Superior temporal gyrus (tissue), 1 donor: ENCODE data around the gene KCNB1.
A peak's percentile ranks its signal among the peaks of the same experiment; 100 is the strongest.

ENCODE experiments used
- DNase-seq: peaks from one replicate; pipeline ENCODE4 v3.0.0-alpha.2; 2016; ENCODE audit errors: extremely low spot score

The KCNB1 gene

GRCh38 chr20:49469060-49469459, 13.4 kb downstream of the KCNB1 start:
- DNase-seq = no peak

- no peak for DNase-seq
Measured at GRCh38 chr20:49468412-49468811, 14.1 kb downstream of the KCNB1 start.

DNA sequence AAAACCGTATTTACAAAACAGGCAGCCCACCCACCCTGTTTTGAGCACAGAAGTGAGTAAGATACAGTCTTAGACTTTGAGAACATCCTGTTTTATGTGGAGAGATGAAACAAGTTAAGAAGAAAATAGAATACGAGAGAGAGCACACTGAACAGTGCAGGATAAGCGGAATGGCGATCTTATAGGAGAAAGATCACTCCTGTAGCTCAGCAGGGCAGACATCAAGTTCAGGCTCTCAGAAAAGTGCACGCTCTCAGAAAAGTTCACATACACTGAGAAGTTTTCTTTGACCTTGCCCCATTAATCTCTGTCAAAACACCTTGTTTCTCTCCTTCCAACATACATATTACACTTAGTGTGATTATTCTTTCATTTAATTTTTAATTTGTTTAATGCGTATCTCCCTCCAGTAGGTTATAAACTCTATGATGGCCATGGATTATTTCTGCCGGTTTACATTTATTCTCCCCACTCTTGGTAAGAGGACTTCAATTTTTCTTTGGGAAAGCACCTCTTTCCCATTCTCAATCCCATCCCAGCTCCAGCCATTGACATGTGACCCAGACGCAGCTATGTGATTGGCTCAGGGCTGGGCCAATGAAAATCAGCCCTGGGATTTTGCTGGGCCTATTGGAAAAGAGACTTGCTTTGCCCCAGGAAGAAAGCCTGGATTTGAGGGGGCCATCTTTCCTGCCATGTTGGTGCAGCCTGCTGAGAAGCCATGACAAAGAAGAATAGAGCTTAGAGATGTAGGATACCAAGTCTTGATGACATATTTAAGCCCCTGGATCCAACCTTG, 16.2 kb downstream of the KCNB1 start:
- no peak for DNase-seq

- DNase-seq = no peak
Measured at GRCh38 chr20:49464556-49464955, 17.9 kb downstream of the KCNB1 start.

- DNase-seq = no peak
Measured at GRCh38 chr20:49462626-49463025, 19.8 kb downstream of the KCNB1 start.

DNA sequence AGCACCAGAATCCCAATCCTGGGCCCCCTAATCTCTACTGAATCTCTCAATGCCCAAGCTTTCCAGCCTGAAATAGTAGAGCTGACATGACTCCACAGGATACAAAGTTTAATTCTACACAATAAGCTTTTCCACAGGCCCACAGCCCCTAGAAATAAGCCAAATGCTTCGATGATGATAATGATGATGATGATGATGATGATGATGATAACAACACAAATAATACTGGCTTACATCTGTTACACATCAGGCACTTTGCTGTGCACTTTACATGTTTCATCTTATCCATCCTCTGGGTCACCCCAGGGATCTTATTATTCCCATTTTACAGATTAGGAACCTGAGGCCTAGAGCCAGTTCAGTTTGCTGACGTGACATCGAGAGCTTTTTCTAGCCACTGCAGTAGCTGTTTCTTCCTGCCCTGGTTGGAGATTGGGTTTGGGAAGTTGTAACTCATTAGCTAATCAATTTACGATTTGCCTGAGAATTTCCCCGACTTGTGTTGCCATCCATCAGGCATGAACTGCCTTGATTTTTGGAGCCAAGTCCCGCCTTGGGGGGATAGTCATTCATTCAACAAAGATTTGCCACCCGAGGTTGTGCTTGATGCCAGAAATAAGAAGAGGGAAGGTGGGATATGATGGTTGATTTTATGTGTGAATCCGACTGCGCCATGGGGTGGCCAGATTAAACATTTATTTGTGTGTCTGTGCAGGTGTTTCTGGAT, 20.4 kb downstream of the KCNB1 start:
- DNase-seq = no peak

- no peak for DNase-seq
Measured at GRCh38 chr20:49460916-49461315, 21.6 kb downstream of the KCNB1 start.

DNA sequence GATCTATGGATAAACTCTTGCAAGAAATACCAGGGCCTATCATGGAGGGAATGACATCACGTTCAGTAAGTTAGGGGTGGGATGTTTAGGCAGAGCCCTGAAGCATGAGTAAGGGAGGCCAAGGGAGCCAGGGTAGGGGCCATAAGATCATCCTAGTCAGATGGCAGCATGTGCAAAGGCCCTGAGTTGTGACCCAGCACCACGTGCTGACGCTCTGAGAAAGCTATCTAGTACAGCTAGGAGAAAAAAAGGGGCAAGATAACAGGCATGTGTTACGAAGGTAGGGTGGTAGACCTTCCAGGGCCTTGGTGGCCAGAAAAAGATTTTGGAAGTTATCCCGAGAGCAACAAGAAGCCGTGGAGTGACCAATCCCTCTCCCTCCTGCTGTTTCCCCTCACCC, 22.3 kb downstream of the KCNB1 start:
- no peak for DNase-seq

DNA sequence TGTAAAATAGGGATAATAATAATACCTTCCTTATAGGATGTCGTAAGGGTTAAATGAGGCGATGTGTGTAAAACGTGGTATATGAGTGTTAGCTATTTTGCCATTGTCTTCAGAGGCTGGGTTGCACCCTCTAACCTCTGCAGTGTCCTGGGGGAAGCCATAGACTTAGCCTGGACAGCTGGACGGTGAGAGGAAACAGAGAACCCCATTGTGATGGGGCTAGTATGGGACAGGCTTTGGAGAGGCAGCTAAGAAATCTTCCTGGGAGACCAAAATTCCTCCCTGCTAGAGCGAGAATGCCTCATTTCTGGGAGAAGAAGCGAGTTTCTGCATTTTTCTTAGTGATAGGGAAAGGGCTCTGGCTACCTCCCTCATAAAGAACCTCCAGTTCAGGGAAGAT, 22.8 kb downstream of the KCNB1 start:
- DNase-seq = no peak

GRCh38 chr20:49457444-49457843, 25.0 kb downstream of the KCNB1 start:
- no peak for DNase-seq

DNA sequence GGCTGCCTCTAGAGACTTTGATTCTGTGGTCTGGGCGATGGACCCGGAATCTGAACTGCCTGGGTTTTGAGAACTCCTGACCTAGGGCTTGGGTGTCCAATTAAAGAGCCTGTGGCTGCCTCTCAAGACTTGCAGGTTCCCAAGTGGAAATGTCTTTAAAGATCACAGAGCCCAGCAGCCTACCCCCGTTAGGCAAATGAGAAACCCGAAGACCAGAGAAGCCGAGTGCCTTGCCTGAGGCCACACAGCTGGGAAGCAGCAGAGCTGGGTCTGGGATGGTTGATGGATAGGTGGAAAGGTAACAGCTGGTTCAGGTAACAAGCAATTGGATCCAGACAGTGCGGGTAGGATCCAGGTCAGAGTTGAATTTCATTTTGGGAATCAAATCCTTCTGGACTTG, 25.8 kb downstream of the KCNB1 start:
- no peak for DNase-seq

DNA sequence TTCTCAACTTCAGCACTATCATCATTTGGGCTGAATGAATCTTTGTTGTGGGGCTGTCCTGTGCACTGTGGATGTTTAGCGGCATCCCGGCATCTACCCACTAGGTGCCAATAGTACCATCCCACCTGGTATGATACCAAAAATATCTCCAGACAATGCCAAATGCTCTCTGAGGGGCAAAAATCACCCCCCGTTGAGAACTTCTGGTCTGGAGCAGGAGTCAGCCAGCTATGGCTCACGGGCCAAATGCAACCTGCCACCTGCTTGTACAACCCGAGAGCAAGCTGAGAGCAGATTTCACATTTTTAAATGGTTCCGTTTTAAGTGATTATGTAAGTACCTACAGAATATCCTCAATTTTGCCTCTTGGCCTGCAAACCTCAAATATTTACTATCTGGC, 26.8 kb downstream of the KCNB1 start:
- DNase-seq = no peak

GRCh38 chr20:49452011-49452482, 30.4 kb downstream of the KCNB1 start:
- DNase-seq = no peak

DNA sequence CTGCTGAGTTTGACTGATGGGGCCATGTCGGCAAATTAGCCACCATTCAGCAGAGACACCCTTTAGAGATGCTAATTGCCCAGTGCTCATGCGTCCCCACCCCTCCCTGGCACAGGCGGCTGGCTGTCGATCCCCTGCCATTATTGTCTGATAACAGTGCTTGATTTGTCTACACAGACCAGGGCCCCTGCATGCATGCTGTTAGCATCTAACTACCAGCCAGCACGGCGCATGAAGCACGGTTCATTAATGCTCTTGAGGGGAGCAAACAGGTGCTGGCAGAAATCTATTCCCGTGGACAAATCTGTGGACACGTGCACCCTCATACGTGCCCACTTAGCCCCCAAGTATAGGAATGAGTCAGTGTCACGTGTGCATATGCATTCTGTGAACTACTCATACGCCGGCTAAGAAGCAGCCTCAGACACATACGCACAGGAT, 32.2 kb downstream of the KCNB1 start:
- peak; percentile 54 for DNase-seq

DNA sequence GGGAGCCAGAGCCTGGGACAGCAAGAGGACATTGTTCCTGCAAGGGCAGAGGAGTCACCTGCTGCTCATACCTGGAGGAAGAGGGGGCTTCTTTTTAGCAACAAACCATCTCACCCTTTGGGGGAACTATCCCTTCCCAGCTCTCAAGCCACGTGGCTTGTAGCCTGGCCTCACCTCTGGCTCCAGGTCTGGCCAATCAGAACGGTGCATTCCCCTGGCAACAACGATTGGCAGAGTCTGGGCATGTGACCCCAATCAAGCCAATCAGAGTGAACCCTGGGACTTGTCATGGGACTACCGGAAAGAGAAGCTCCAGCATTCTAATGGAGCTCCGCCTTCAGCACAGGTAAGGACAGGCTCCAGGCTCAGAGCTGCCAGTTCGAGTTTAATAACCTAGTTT, 33.6 kb downstream of the KCNB1 start:
- no peak for DNase-seq

DNA sequence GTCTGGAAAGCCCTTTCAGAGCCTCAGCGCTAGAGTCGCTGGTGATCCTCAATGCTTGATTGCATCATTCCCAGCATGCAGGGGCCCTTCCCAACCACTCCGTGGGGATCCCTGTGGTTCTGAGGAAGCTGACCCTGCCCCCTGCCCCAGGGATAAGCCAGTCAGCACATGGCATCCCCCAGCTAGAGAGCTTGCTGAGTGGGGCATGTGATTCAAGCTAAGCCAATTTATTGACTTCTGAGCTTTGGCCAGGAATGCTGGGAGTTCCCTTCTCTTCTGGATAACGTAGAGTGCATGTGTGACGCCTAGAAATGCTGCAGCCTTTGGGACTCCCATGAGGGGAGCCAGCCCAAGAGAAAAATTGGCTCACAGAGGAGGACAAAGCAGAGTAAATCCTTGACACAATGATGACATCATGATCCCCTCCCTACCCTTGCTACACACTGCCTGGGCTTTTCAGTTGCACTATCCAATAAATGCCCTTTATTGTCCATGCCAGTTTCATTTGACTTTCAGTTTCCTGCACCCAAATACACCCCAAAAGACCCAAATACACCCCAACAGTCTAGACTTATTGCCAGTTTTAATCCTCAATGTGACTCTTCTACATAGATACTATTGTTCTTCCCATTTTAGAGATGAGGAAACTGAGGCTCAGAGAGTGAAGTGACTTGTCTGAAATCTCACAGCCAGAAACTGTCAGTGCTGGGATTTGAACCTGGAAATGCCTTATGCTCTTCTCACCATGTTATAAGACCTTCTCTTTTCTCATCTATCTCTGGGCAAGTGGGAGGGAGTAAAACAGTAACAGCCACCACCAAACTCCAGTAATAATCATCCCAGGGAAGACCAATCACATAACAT, 34.3 kb downstream of the KCNB1 start:
- DNase-seq = no peak

DNA sequence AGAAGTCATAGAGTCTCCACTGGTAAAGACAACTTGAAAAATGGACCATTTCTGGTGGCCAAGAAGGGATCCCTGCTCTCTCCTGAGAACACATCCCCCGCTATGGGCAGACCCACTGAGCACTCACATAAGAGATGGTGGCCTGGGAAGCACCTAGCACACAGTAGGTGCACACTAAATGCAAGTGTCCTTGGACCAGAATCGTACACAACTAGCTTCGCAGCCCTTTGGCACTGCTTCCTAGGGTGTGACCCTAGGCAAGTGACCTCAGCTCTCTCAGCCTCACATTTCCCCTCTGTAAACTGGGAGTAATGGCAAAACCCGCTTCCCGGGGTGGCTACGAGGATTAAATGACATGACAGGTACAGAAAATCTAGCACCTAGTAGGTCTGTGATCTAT, 35.1 kb downstream of the KCNB1 start:
- DNase-seq = no peak

DNA sequence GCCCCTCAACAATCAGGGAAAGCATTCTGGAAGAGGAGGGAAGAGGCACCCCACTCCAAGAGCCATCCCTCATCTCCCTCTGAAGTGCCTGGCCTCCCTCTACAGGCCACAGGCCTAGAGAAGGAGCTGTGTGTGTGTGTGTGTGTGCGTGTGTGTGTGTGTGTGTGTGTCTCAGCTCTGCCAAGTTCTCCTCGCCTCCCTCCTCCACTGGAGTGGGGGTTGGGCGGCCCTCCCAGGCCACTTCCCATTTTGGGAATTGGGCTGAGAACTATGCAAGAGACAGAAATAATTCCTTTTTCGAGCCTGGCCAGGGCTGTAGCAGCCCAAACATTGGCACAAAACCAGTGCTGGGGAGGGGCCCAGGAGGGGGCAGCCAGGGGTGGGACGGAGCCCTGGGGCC, 35.7 kb downstream of the KCNB1 start:
- no peak for DNase-seq

- DNase-seq = no peak
Measured at GRCh38 chr20:49446080-49446479, 36.4 kb downstream of the KCNB1 start.

DNA sequence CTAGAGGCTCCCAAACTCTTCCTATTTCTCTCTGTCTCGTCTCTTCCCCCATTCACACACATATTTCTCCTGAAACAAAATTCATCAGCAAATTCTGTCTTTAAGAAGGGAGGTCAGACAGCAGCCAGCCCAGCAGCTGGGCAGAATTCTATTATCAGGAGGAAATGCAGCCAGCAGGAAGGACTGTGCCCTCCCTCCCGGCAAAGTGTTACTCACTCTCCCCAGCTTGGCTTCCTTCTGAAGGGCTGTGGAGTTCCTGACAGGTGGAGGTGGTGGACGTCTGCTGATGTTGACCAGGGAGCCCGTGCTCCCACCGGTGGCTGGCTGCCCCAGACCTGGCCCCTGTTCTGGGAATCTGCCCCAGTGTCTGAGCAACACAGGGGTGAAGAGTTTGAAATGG, 37.3 kb downstream of the KCNB1 start:
- no peak for DNase-seq

DNA sequence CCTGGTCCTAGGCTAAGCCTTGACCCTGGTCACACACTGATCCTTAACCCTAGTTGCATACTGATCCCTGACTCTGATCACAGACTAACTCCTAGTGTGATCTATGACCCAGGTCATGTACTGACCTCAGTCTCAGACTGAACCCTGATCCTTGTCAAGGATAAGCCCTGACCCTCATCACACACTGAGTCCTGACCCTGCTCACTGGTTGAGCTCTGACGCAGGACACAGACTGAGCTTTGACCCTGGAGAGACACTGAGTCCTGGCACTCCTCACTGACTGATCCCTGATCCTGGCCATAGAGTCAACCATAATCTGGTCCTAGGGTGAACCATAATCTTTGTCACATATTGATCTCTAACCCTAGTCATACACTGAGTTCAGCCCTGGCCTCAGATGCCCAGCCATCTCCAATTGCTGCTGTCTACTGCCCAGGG, 37.9 kb downstream of the KCNB1 start:
- no peak for DNase-seq

DNA sequence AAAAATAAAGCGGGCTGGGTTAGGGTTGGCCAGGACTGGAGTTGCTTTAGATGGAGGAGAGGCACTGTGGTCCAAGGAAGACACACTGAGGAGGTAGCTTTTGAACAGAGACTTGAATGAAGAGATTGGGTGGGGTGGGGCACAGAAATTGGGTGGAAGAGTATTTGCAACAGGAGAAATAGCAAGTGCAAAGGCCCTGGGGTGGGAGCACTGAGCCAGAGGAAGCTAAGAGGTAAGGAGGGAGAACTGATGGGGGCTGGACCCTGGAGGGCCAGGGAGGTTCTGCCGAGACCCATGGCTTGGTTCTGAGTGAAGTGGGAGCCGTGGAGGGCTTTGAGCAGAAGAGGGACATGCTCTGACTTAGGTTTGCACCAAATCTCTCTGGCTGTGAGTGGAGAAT, 45.4 kb downstream of the KCNB1 start:
- DNase-seq = no peak
